OCI-LY3 (cell line): ENCODE measurements around the gene MRPL33.

Experiments
- H2AFZ ChIP-seq: fragments of 200-600, 300-600 bp; shearing (Covaris generic); 2 replicates; pipeline ENCODE4 v1.6.0; 2014; ENCODE audit warnings: antibody characterized with exemption, low read depth, low read length
- H3K27ac ChIP-seq: fragments of 200-600, 300-600 bp; sonication (generic); 2 replicates; pipeline ENCODE4 v1.5.1; 2014; ENCODE audit warnings: mild to moderate bottlenecking, low read length, moderate library complexity, mixed read lengths
- H3K27me3 ChIP-seq: fragments of 200-600, 300-600 bp; sonication (generic); 2 replicates; pipeline ENCODE4 v1.6.1; 2014; ENCODE audit warnings: low read depth, low read length, mixed read lengths
- H3K36me3 ChIP-seq: fragments of 200-600, 300-600 bp; sonication (generic); replicated peaks from 2 replicates; pipeline ENCODE3; 2014; ENCODE audit warnings: low read depth, low read length, mixed read lengths
- H3K4me1 ChIP-seq: fragments of 300-600, 200-600 bp; sonication (generic); 2 replicates; pipeline ENCODE4 v1.6.1; 2014; ENCODE audit warnings: low read length, mixed read lengths
- H3K4me2 ChIP-seq: fragments of 200-600, 300-600 bp; sonication (generic); 2 replicates; pipeline ENCODE4 v1.6.1; 2014; ENCODE audit warnings: low read length, mixed read lengths
- H3K4me3 ChIP-seq: fragments of 300-600, 200-600 bp; sonication (generic); 2 replicates; pipeline ENCODE4 v1.5.1; 2014; ENCODE audit warnings: antibody characterized with exemption, mild to moderate bottlenecking, low read length, moderate library complexity
- H3K79me2 ChIP-seq: fragments of 300-600, 200-600 bp; shearing (Covaris generic); 2 replicates; pipeline ENCODE4 v1.6.1; 2014; ENCODE audit warnings: mild to moderate bottlenecking, low read length, mixed read lengths
- H3K9ac ChIP-seq: fragments of 300-600, 200-600 bp; shearing (Covaris generic); 2 replicates; pipeline ENCODE4 v1.6.0; 2014; ENCODE audit warnings: mild to moderate bottlenecking, low read length, moderate library complexity
- H3K9me3 ChIP-seq: fragments of 200-600, 300-600 bp; shearing (Covaris generic); 2 replicates; pipeline ENCODE4 v1.6.1; 2014; ENCODE audit warnings: low read length, mixed read lengths; ENCODE audit not compliant: insufficient read depth
- H4K20me1 ChIP-seq: fragments of 200-600, 300-600 bp; sonication (generic); 2 replicates; pipeline ENCODE4 v1.6.1; 2016; ENCODE audit warnings: low read length, mixed read lengths; ENCODE audit not compliant: insufficient read depth
- EZH2phosphoT487 ChIP-seq: fragments of 200-600 bp; shearing (Covaris generic); IDR thresholded peaks from 2 replicates; pipeline ENCODE4 v1.6.1; 2018; ENCODE audit warnings: antibody characterized with exemption, mixed run types, low read depth
- TF ChIP-seq, protein P1 (sequence below): fragments of 200-600, 300-600 bp; sonication (generic); IDR thresholded peaks from 2 replicates; pipeline ENCODE4 v1.5.1; 2014; ENCODE audit warnings: antibody characterized with exemption, low read length, low read depth

MRPL33 gene

DNA sequence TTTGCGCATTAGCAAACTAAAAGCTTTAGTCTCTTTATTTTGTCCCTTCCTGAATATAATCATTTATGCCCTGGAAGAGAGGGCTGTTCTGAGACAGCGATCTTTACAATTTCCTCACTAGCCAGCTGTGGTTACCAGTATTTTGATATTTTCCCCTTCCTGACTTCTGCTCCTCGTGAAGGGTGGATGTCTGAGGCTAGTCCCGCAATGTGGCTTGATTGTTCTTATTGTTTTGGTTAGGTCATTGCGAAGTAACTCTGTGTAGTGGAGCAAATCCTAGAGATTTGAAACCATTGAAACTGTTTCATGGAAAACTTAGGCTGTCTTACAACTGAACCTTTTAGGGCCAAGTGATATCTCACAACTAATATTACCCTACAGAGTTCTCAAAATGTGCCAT is 2.4 kb downstream of the MRPL33 start:
- Histone ChIP-seq H3K4me1 (peaks cover 16% of the 10 kb centered on the region), H3K27ac (no peak overlapping the region), H3K27me3 (no peaks in the 10 kb centered on the region), H4K20me1 (peaks cover 4% of the 10 kb centered on the region; the same call in 1 of the 2 replicates), H3K4me2 (no peak overlapping the region), H2AFZ (no peak overlapping the region), H3K36me3 (peaks cover 6% of the 10 kb centered on the region), H3K79me2 (peaks cover 58% of the 10 kb centered on the region), H3K9ac (no peak overlapping the region), H3K9me3 (no peaks in the 10 kb centered on the region), H3K4me3 (no peak overlapping the region)
- TF ChIP-seq EZH2phosphoT487, result no peak
- TF ChIP-seq, protein P1, sequence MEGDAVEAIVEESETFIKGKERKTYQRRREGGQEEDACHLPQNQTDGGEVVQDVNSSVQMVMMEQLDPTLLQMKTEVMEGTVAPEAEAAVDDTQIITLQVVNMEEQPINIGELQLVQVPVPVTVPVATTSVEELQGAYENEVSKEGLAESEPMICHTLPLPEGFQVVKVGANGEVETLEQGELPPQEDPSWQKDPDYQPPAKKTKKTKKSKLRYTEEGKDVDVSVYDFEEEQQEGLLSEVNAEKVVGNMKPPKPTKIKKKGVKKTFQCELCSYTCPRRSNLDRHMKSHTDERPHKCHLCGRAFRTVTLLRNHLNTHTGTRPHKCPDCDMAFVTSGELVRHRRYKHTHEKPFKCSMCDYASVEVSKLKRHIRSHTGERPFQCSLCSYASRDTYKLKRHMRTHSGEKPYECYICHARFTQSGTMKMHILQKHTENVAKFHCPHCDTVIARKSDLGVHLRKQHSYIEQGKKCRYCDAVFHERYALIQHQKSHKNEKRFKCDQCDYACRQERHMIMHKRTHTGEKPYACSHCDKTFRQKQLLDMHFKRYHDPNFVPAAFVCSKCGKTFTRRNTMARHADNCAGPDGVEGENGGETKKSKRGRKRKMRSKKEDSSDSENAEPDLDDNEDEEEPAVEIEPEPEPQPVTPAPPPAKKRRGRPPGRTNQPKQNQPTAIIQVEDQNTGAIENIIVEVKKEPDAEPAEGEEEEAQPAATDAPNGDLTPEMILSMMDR, result no peak

DNA sequence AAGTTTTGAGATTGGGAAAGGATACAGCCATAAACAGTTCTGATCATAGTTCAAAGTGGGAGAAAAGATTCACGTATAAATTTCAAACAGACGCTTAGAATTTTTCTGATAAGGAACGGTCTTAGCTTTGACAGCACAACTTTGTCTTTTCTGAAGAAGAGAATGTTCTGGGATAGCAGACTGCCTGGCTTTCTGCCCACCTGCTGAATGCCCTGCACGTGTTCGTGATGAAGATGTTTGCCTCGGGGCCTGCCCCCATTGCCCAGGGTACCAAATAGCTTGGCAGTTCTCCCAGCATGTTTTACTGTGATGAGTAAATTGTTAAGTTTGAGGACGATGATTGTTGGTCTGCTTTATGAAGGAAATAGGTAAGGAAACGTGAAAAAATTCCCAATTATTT is 4.6 kb downstream of the MRPL33 start:
- Histone ChIP-seq H3K4me2 (no peak overlapping the region), H3K27me3 (no peaks in the 10 kb centered on the region), H3K27ac (no peak overlapping the region), H3K4me3 (no peak overlapping the region), H2AFZ (no peak overlapping the region), H3K36me3 (peaks cover 6% of the 10 kb centered on the region), H3K9me3 (no peaks in the 10 kb centered on the region), H3K79me2 (peaks cover 58% of the 10 kb centered on the region), H4K20me1 (peaks cover 4% of the 10 kb centered on the region; the same call in 1 of the 2 replicates), H3K9ac (no peak overlapping the region), H3K4me1 (peaks cover 12% of the 10 kb centered on the region)
- no peak for TF ChIP-seq EZH2phosphoT487
- TF ChIP-seq, protein P1, result no peak

DNA sequence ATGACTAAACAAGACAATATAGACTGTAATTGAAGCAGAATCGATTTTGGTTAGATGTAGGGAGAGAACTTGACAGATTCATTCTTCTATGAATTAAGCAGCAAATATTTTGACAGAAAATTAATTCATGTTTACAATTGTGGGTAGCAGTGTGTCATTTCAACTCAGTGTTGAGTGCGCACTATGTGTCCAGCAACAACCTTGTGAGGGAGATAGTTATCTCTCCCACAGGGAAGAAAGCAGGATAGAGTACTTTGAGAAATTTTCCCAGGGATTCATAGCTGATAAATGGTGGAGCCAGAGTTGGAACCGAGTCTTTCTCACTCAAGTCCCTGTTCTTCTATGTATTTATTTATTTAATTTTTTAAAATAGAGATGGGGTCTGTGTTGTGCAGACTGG is 5.2 kb downstream of the MRPL33 start:
- Histone ChIP-seq H3K4me2 (no peak overlapping the region), H3K9ac (no peak overlapping the region), H3K36me3 (peaks cover 6% of the 10 kb centered on the region), H3K4me1 (peaks cover 11% of the 10 kb centered on the region), H3K27ac (no peak overlapping the region), H3K9me3 (no peaks in the 10 kb centered on the region), H4K20me1 (peaks cover 4% of the 10 kb centered on the region; the same call in 1 of the 2 replicates), H2AFZ (no peak overlapping the region), H3K27me3 (no peaks in the 10 kb centered on the region), H3K79me2 (peaks cover 57% of the 10 kb centered on the region), H3K4me3 (no peak overlapping the region)
- TF ChIP-seq, protein P1, result no peak
- no peak for TF ChIP-seq EZH2phosphoT487

DNA sequence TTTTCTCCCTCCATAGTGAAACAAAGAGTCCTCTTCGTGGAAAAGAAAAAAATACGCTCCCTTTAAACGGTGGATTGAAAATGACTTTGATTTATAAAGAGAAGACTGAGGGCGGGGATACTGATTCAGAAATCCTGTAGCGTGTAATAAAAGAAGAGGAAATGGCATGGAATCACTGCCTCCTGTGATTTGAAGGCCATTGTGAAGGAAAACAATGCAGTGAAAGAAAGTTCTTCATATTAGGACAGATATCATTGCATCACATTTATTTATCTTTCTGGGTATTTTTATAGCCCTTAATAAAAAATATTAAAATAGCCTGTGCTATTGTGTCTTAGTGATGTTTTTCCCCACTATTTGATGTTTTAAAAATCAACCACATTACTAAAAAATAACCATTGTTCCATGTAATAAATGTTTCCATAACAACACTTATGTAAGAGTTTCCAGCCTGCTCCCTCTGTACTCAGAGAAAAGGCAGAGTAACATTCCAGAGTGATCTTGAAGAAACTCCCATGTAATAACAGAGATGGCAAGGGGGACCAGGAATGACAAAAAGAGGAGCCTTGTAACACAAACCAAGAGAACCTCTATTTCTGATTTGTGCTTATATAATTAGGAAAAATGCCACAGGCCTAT is 8.0 kb downstream of the MRPL33 start:
- TF ChIP-seq EZH2phosphoT487, result no peak
- TF ChIP-seq, protein P1, result no peak
- no peaks in the 10 kb centered on the region for H3K27me3 ChIP-seq
- no peaks in the 10 kb centered on the region; the same call in 1 of the 2 replicates for H4K20me1 ChIP-seq
- peaks cover 29% of the 10 kb centered on the region for H3K79me2 ChIP-seq
- H3K4me2 ChIP-seq, result no peak overlapping the region
- no peak overlapping the region for H3K27ac ChIP-seq
- H3K4me1 ChIP-seq, result no peaks in the 10 kb centered on the region
- no peak overlapping the region for H3K4me3 ChIP-seq
- no peaks in the 10 kb centered on the region for H3K9me3 ChIP-seq
- H3K9ac ChIP-seq, result no peak overlapping the region
- no peak overlapping the region for H2AFZ ChIP-seq
- H3K36me3 ChIP-seq, result peaks cover 5% of the 10 kb centered on the region
